ENCODE data around the gene ZNF169. TPM values are rescaled to one million over a fixed set of nuclear protein-coding genes. Genes with fewer than 3 reads are reported as not detected.
"Not testable (repeated sequence)": the region's sequence is repeated elsewhere in the genome, so short reads cannot be mapped to it uniquely, and the experiment has no call there.

The ZNF169 gene
- total RNA-seq (2014; rRNA removed; shearing (Covaris generic)), result 3.0 and 4.1 TPM in 2 replicates

GRCh38 chr9:94259077-94259862 lies at the start of gene ZNF169:
TSS of gene ZNF169 (plus strand) at chr9:94259298. CDS start at chr9:94278813, 19,515 bp downstream.
- Histone ChIP-seq H3K4me3 (peak within 1 kb of the TSS; percentile 72), H3K36me3 (no peaks in the 10 kb centered on the region), H3K4me1 (no peaks in the 10 kb centered on the region), H3K9me3 (replicated peaks) (no peaks in the 10 kb centered on the region), H3K27me3 (no peaks in the 10 kb centered on the region), H3K27ac (peak within 1 kb of the TSS; percentile 34)
- peak; percentile 90 for DNase-seq

- H3K36me3 ChIP-seq, result no peaks in the 10 kb centered on the region
- no peaks in the 10 kb centered on the region for H3K27me3 ChIP-seq
- H3K4me1 ChIP-seq, result peaks cover 19% of the 10 kb centered on the region
- peak in 1 of 2 experiments; percentile 39 for DNase-seq
- H3K9me3 ChIP-seq (replicated peaks), result no peaks in the 10 kb centered on the region
- H3K4me3 ChIP-seq, result no peak overlapping the region
- H3K27ac ChIP-seq, result no peak overlapping the region
Observed at GRCh38 chr9:94210616-94211603, 48.2 kb upstream of the ZNF169 start.

GRCh38 chr9:94212091-94212490 lies 47.0 kb upstream of the ZNF169 start:
- DNase-seq, result peak; percentile 36 to 58
- Histone ChIP-seq H3K9me3 (replicated peaks) (no peaks in the 10 kb centered on the region), H3K36me3 (no peaks in the 10 kb centered on the region), H3K4me1 (peaks cover 19% of the 10 kb centered on the region), H3K27ac (no peak overlapping the region), H3K27me3 (no peaks in the 10 kb centered on the region), H3K4me3 (no peak overlapping the region)

- Histone ChIP-seq H3K9me3 (replicated peaks) (no peaks in the 10 kb centered on the region), H3K27ac (no peak overlapping the region), H3K4me1 (peaks cover 19% of the 10 kb centered on the region), H3K36me3 (no peaks in the 10 kb centered on the region), H3K27me3 (no peaks in the 10 kb centered on the region), H3K4me3 (no peak overlapping the region)
- no peak for DNase-seq
Observed at GRCh38 chr9:94212531-94212930, 46.6 kb upstream of the ZNF169 start.

GRCh38 chr9:94213511-94214124 lies 45.5 kb upstream of the ZNF169 start:
- Histone ChIP-seq H3K27me3 (no peaks in the 10 kb centered on the region), H3K4me1 (peaks cover 19% of the 10 kb centered on the region), H3K4me3 (no peak overlapping the region), H3K36me3 (no peaks in the 10 kb centered on the region), H3K9me3 (replicated peaks) (no peaks in the 10 kb centered on the region; the same call in 1 of the 2 replicates), H3K27ac (no peak overlapping the region)
- peak; percentile 72 to 94 for DNase-seq

- Histone ChIP-seq H3K9me3 (replicated peaks) (no peaks in the 10 kb centered on the region; the same call in 1 of the 2 replicates), H3K27me3 (no peaks in the 10 kb centered on the region), H3K4me3 (no peak overlapping the region), H3K27ac (no peak overlapping the region), H3K4me1 (no peaks in the 10 kb centered on the region), H3K36me3 (no peaks in the 10 kb centered on the region)
- DNase-seq, result no peak
Observed at GRCh38 chr9:94222870-94223269, 36.2 kb upstream of the ZNF169 start.

GRCh38 chr9:94225413-94225812 lies 33.7 kb upstream of the ZNF169 start:
- DNase-seq; H3K27me3 ChIP-seq; H3K27ac ChIP-seq; H3K4me1 ChIP-seq; H3K9me3 ChIP-seq (replicated peaks); H3K4me3 ChIP-seq; H3K36me3 ChIP-seq: not testable (repeated sequence)

- Histone ChIP-seq H3K27ac (no peak overlapping the region), H3K4me1 (no peaks in the 10 kb centered on the region), H3K27me3 (no peaks in the 10 kb centered on the region), H3K4me3 (no peak overlapping the region), H3K36me3 (no peaks in the 10 kb centered on the region), H3K9me3 (replicated peaks) (no peaks in the 10 kb centered on the region; the same call in 1 of the 2 replicates)
- DNase-seq, result no peak
Observed at GRCh38 chr9:94228616-94229015, 30.5 kb upstream of the ZNF169 start.

- no peaks in the 10 kb centered on the region; the same call in 1 of the 2 replicates for H3K4me1 ChIP-seq
- H3K36me3 ChIP-seq, result no peaks in the 10 kb centered on the region
- no peak overlapping the region for H3K4me3 ChIP-seq
- H3K27me3 ChIP-seq, result no peaks in the 10 kb centered on the region
- H3K9me3 ChIP-seq (replicated peaks), result peaks cover 3% of the 10 kb centered on the region; the same call in 1 of the 2 replicates
- DNase-seq, result no peak
- no peak overlapping the region for H3K27ac ChIP-seq
Observed at GRCh38 chr9:94232428-94232827, 26.7 kb upstream of the ZNF169 start.

- not testable (repeated sequence) for H3K4me3 ChIP-seq; H3K27me3 ChIP-seq; H3K36me3 ChIP-seq; H3K9me3 ChIP-seq (replicated peaks); H3K27ac ChIP-seq; DNase-seq; H3K4me1 ChIP-seq
Observed at GRCh38 chr9:94241098-94241497, 18.0 kb upstream of the ZNF169 start.

GRCh38 chr9:94245651-94246050 lies 13.4 kb upstream of the ZNF169 start:
- Histone ChIP-seq H3K9me3 (replicated peaks) (no peaks in the 10 kb centered on the region; the same call in 1 of the 2 replicates), H3K27ac (no peak overlapping the region), H3K36me3 (no peaks in the 10 kb centered on the region), H3K27me3 (peaks cover 8% of the 10 kb centered on the region), H3K4me3 (no peak overlapping the region), H3K4me1 (no peaks in the 10 kb centered on the region)
- no peak for DNase-seq

GRCh38 chr9:94250456-94250855 lies 8.6 kb upstream of the ZNF169 start:
- no peak for DNase-seq
- Histone ChIP-seq H3K27ac (no peak overlapping the region), H3K36me3 (no peaks in the 10 kb centered on the region), H3K9me3 (replicated peaks) (no peaks in the 10 kb centered on the region), H3K4me3 (no peak overlapping the region), H3K4me1 (no peaks in the 10 kb centered on the region), H3K27me3 (peaks cover 8% of the 10 kb centered on the region)

- Histone ChIP-seq H3K4me1 (no peaks in the 10 kb centered on the region), H3K27me3 (no peaks in the 10 kb centered on the region), H3K4me3 (no peak overlapping the region), H3K36me3 (no peaks in the 10 kb centered on the region), H3K9me3 (replicated peaks) (no peaks in the 10 kb centered on the region), H3K27ac (no peak overlapping the region)
- no peak for DNase-seq
Observed at GRCh38 chr9:94256007-94256406, 3.1 kb upstream of the ZNF169 start.

- H3K4me1 ChIP-seq, H3K27ac ChIP-seq, DNase-seq: not testable (repeated sequence)
Observed at GRCh38 chr9:94265626-94266402, 6.7 kb downstream of the ZNF169 start.

More at GRCh38 chr9:94265626-94266402, 6.7 kb downstream of the ZNF169 start:
- not testable (repeated sequence) for H3K36me3 ChIP-seq; H3K27me3 ChIP-seq; H3K4me3 ChIP-seq; H3K9me3 ChIP-seq (replicated peaks)
